NCI-H2171 (cell line): ENCODE results near the gene SORCS1.

Source experiments
- DNase-seq: peaks from one replicate; lab custom pipeline; 2025; lab: John Stamatoyannopoulos, UW

Gene SORCS1

GRCh38 chr10:106734220-106734619 is 430.3 kb downstream of the SORCS1 start:
- no peak for DNase-seq

GRCh38 chr10:106728232-106728631 is 436.3 kb downstream of the SORCS1 start:
- DNase-seq: no peak

GRCh38 chr10:106727170-106727569 is 437.3 kb downstream of the SORCS1 start:
- no peak for DNase-seq

- DNase-seq: no peak
Observed at GRCh38 chr10:106722524-106722923, 442.0 kb downstream of the SORCS1 start.

- DNase-seq: no peak
Observed at GRCh38 chr10:106720683-106721082, 443.8 kb downstream of the SORCS1 start.

GRCh38 chr10:106716381-106716780 is 448.1 kb downstream of the SORCS1 start:
- DNase-seq: no peak

GRCh38 chr10:106714734-106715555 is 449.6 kb downstream of the SORCS1 start:
- no peak for DNase-seq

GRCh38 chr10:106713846-106714245 is 450.7 kb downstream of the SORCS1 start:
- DNase-seq: no peak

GRCh38 chr10:106712988-106713387 is 451.5 kb downstream of the SORCS1 start:
- DNase-seq: no peak

GRCh38 chr10:106711313-106711906 is 453.1 kb downstream of the SORCS1 start:
- DNase-seq: no peak

- DNase-seq: no peak
Observed at GRCh38 chr10:106708506-106708905, 456.0 kb downstream of the SORCS1 start.

GRCh38 chr10:106707657-106708056 is 456.8 kb downstream of the SORCS1 start:
- no peak for DNase-seq

- no peak for DNase-seq
Observed at GRCh38 chr10:106706127-106706526, 458.4 kb downstream of the SORCS1 start.

GRCh38 chr10:106705681-106706100 is 458.8 kb downstream of the SORCS1 start:
- DNase-seq: peak; percentile 1

GRCh38 chr10:106696239-106696638 is 468.3 kb downstream of the SORCS1 start:
- DNase-seq: no peak

- DNase-seq: no peak
Observed at GRCh38 chr10:106694696-106695095, 469.8 kb downstream of the SORCS1 start.

- DNase-seq: no peak
Observed at GRCh38 chr10:106682175-106682574, 482.3 kb downstream of the SORCS1 start.

- no peak for DNase-seq
Observed at GRCh38 chr10:106680061-106680460, 484.4 kb downstream of the SORCS1 start.

GRCh38 chr10:106679314-106679713 is 485.2 kb downstream of the SORCS1 start:
- DNase-seq: no peak

GRCh38 chr10:106672517-106673175 is 491.9 kb downstream of the SORCS1 start:
- no peak for DNase-seq

GRCh38 chr10:106661767-106662140 is 502.8 kb downstream of the SORCS1 start:
- DNase-seq: no peak

- no peak for DNase-seq
Observed at GRCh38 chr10:106661133-106661766, 503.3 kb downstream of the SORCS1 start.

GRCh38 chr10:106660550-106660949 is 504.0 kb downstream of the SORCS1 start:
- DNase-seq: no peak
